Muscle of leg (tissue), 16 donors: ENCODE results near the gene ATG14. TPM values are rescaled to one million over a fixed set of nuclear protein-coding genes. Genes with fewer than 3 reads are reported as not detected.
"Not testable (repeated sequence)": the region's sequence is repeated elsewhere in the genome, so short reads cannot be mapped to it uniquely, and the experiment has no call there.

Experiments used
- DNase-seq: peaks from one replicate; pipeline ENCODE4 v3.0.0; 2013
- H3K27ac ChIP-seq: one replicate; pipeline ENCODE4 v1.5.1; 2013; ENCODE audit warnings: mild to moderate bottlenecking, low read length, control low read depth
- H3K27me3 ChIP-seq: one replicate; pipeline ENCODE4 v1.6.1; 2013; ENCODE audit warnings: low read length; ENCODE audit not compliant: control insufficient read depth, insufficient read depth
- H3K36me3 ChIP-seq: one replicate; pipeline ENCODE4 v1.6.1; 2013; ENCODE audit warnings: low read length; ENCODE audit not compliant: control insufficient read depth, insufficient read depth
- H3K4me1 ChIP-seq: one replicate; pipeline ENCODE4 v1.6.1; 2013; ENCODE audit warnings: low read length; ENCODE audit not compliant: control insufficient read depth, insufficient read depth
- H3K4me3 ChIP-seq: one replicate; pipeline ENCODE4 v1.5.1; 2013; ENCODE audit warnings: low read length, control low read depth
- H3K9me3 ChIP-seq: replicated peaks from 2 replicates; pipeline ENCODE4 v1.6.1; 2013; ENCODE audit warnings: low read depth, low read length; ENCODE audit not compliant: control insufficient read depth
- WGBS: methylation state at CpG from one replicate; pipeline ENCODE4 v1.1.5; 2013; ENCODE audit warnings: missing lambda C conversion rate; ENCODE audit not compliant: insufficient coverage; 5-methylcytosine and 5-hydroxymethylcytosine counted together
- long read RNA-seq, 11 donors: transcript quantifications; one replicate each; lab custom pipeline, GENCODE V29; 2026
- polyA plus RNA-seq, 8 donors: library from polyadenylated mRNA; unstranded; fragments of 120-200 nt; gene quantifications; one replicate each; pipeline versions ENCODE4 v1.2.1 to v1.2.3, GENCODE V29; 2013; ENCODE audit warnings: inconsistent platforms in 1 of 8, low replicate concordance in 1 of 8; ENCODE audit not compliant: insufficient read length in 8 of 8, insufficient read depth in 1 of 8
- total RNA-seq: library from RNA; stranded (reverse); fragments of 120-200 nt; gene quantifications from one replicate; pipeline ENCODE4 v1.2.4, GENCODE V29; 2013

ATG14 gene, protein sequence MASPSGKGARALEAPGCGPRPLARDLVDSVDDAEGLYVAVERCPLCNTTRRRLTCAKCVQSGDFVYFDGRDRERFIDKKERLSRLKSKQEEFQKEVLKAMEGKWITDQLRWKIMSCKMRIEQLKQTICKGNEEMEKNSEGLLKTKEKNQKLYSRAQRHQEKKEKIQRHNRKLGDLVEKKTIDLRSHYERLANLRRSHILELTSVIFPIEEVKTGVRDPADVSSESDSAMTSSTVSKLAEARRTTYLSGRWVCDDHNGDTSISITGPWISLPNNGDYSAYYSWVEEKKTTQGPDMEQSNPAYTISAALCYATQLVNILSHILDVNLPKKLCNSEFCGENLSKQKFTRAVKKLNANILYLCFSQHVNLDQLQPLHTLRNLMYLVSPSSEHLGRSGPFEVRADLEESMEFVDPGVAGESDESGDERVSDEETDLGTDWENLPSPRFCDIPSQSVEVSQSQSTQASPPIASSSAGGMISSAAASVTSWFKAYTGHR
- total RNA-seq (11.1 TPM), polyA plus RNA-seq (10 to 100 TPM; 12.0 to 20.5 (median 12.8) TPM)
- long read RNA-seq, donor 1, full-length matches to known transcripts, result 1 of 1 reads
- long read RNA-seq, donor 1, partial matches to known transcripts, result 0 of 1 reads
- long read RNA-seq, donor 1, other reads (novel, unspliced or antisense), result 0 of 1 reads
- long read RNA-seq, donor 2, result 0 reads
- long read RNA-seq, donor 3, full-length matches to known transcripts, result 2 of 2 reads
- long read RNA-seq, donor 3, partial matches to known transcripts, result 0 of 2 reads
- long read RNA-seq, donor 3, other reads (novel, unspliced or antisense), result 0 of 2 reads
- long read RNA-seq, donor 4, full-length matches to known transcripts, result 1 of 1 reads
- long read RNA-seq, donor 4, partial matches to known transcripts, result 0 of 1 reads
- long read RNA-seq, donor 4, other reads (novel, unspliced or antisense), result 0 of 1 reads
- long read RNA-seq, donor 5, full-length matches to known transcripts, result 4 of 9 reads
- long read RNA-seq, donor 5, partial matches to known transcripts, result 5 of 9 reads
- long read RNA-seq, donor 5, other reads (novel, unspliced or antisense), result 0 of 9 reads
- long read RNA-seq, donor 6, full-length matches to known transcripts, result 4 of 4 reads
- long read RNA-seq, donor 6, partial matches to known transcripts, result 0 of 4 reads
- long read RNA-seq, donor 6, other reads (novel, unspliced or antisense), result 0 of 4 reads
- long read RNA-seq, donor 7, full-length matches to known transcripts, result 2 of 2 reads
- long read RNA-seq, donor 7, partial matches to known transcripts, result 0 of 2 reads
- long read RNA-seq, donor 7, other reads (novel, unspliced or antisense), result 0 of 2 reads
- long read RNA-seq, donor 8, result 0 reads
- long read RNA-seq, donor 9, result 0 reads
- long read RNA-seq, donor 10, full-length matches to known transcripts, result 4 of 4 reads
- long read RNA-seq, donor 10, partial matches to known transcripts, result 0 of 4 reads
- long read RNA-seq, donor 10, other reads (novel, unspliced or antisense), result 0 of 4 reads
- long read RNA-seq, donor 11, full-length matches to known transcripts, result 1 of 1 reads
- long read RNA-seq, donor 11, partial matches to known transcripts, result 0 of 1 reads
- long read RNA-seq, donor 11, other reads (novel, unspliced or antisense), result 0 of 1 reads

DNA sequence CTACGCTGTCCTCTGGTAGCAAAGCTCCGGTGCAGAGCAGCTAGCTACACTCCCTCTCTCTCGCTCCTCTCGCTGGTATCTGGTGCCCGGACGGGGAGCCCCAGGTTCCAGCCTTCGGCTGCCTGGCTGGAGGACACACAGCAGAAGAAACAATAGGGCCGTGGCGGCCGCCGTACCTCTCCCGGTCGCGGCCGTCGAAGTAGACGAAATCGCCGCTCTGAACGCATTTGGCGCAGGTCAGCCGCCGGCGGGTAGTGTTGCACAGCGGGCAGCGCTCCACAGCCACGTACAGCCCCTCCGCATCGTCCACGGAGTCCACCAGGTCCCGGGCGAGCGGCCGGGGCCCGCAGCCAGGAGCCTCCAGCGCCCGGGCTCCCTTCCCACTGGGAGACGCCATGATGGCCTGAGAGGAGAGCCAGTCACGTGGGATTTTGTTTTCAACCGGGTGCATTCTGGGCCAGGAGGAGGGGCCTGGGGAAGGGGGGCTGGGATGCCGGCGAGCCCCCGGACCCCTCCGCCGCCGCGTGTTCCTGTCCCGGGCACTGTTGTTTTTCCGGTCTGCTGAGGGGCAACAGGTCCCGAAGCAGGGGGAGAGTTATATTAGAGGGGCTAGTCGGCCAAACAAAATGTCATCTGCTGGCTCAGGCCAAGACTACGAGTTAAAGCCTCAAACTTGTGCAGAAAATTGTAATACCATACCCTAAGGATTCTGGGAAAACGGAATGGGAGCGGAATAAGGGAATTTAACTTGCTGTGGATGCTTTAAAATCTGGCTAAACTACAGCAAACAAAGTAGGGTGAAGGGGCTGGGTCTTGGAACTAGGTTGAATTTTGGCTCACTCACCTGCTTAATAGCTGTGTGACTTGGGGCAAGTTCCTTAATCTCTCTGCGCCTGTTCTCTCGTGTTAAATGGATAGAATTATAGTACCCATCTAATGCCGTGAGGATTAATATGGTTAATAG is at the start of gene ATG14:
TSS of gene ATG14 (minus strand) at position 405 of the 964 bp plus-strand sequence. CDS start at position 397, 8 bp downstream.
- peak within 1 kb of the TSS; percentile 94 for H3K4me3 ChIP-seq
- H3K27me3 ChIP-seq, result no peaks in the 10 kb centered on the region
- H3K36me3 ChIP-seq, result no peaks in the 10 kb centered on the region
- peak within 1 kb of the TSS; percentile 83 for H3K27ac ChIP-seq
- no peaks in the 10 kb centered on the region for H3K9me3 ChIP-seq
- H3K4me1 ChIP-seq, result peaks cover 4% of the 10 kb centered on the region
- peak; percentile 96 for DNase-seq
- WGBS, result under 1% methylated on average over 33 of the region's 57 CpGs

DNA sequence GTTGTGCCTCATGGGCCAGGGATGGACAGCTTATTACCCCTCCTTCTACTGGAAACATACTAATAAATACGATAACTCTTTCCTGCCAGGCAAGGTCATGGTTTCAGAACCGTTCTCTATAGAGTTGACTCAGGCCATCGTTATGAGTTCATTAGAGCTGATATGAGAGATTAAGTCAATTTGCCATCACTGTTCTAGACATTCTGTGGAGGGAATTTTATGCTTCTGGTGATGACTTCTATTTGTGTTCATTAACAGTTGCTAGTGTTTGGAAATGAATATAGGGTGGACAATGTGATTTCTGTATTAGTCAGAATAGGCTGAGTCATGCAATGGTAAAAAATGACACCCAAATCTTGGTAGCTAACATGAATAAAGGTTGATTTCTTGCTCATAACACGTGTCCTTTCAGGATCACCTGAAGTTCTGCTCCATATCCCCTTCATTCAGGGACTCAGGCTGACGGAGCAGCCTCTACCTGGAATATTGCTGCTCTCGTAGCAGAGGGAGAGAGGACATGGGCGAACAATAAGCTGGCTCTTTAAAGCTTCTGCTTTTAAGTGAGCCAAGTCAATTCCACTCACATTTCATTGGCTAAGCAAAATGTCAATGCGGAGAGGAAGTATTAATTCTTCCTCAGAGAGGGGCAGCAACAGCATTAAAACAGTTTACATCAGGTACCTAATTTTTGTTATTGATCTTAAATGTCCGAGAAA is 47.3 kb upstream of the ATG14 start:
- H3K4me3 ChIP-seq, result no peak overlapping the region
- no peak for DNase-seq
- no peaks in the 10 kb centered on the region for H3K27me3 ChIP-seq
- H3K9me3 ChIP-seq, result no peaks in the 10 kb centered on the region
- no peaks in the 10 kb centered on the region for H3K36me3 ChIP-seq
- H3K27ac ChIP-seq, result no peak overlapping the region
- 71% methylated on average over 2 of the region's 9 CpGs for WGBS
- peaks cover 4% of the 10 kb centered on the region for H3K4me1 ChIP-seq

DNA sequence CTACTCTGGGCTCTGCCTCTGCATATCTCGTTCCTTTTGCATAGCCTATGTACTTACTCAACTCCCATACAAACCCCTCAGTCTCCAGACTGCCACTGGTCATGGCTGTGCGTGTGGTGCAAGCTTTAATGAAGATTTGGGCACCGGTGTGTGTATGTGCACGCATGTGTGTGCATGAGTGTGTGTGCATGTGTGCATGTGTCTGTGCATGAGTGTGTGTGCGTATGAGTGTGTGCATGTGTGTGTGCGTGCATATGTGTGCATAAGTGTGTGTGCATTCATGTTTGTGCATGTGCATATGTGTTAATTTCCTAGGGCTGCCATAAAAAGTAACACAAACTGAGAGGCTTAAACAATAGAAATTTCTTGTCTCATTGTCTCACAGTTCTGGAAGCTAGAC is 45.9 kb upstream of the ATG14 start:
- no peaks in the 10 kb centered on the region for H3K9me3 ChIP-seq
- WGBS, result 95% methylated on average over 4 of the region's 6 CpGs
- H3K4me3 ChIP-seq, result no peak overlapping the region
- peaks cover 4% of the 10 kb centered on the region for H3K4me1 ChIP-seq
- no peak overlapping the region for H3K27ac ChIP-seq
- no peaks in the 10 kb centered on the region for H3K27me3 ChIP-seq
- no peak for DNase-seq
- no peaks in the 10 kb centered on the region for H3K36me3 ChIP-seq

DNA sequence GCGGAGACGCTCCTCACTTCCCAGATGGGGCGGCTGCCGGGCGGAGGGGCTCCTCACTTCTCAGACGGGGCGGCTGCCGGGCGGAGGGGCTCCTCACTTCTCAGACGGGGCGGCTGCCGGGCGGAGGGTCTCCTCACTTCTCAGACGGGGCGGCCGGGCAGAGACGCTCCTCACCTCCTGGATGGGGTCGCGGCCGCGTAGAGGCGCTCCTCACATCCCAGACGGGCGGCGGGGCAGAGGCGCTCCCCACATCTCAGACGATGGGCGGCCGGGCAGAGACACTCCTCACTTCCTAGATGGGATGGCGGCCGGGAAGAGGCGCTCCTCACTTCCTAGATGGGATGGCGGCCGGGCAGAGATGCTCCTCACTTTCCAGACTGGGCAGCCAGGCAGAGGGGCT is 44.8 kb upstream of the ATG14 start:
- not testable (repeated sequence) for H3K4me1 ChIP-seq, H3K9me3 ChIP-seq, H3K36me3 ChIP-seq, H3K4me3 ChIP-seq, H3K27me3 ChIP-seq, DNase-seq, H3K27ac ChIP-seq
- WGBS, result no CpG with 5 or more reads among the region's 34 CpGs

DNA sequence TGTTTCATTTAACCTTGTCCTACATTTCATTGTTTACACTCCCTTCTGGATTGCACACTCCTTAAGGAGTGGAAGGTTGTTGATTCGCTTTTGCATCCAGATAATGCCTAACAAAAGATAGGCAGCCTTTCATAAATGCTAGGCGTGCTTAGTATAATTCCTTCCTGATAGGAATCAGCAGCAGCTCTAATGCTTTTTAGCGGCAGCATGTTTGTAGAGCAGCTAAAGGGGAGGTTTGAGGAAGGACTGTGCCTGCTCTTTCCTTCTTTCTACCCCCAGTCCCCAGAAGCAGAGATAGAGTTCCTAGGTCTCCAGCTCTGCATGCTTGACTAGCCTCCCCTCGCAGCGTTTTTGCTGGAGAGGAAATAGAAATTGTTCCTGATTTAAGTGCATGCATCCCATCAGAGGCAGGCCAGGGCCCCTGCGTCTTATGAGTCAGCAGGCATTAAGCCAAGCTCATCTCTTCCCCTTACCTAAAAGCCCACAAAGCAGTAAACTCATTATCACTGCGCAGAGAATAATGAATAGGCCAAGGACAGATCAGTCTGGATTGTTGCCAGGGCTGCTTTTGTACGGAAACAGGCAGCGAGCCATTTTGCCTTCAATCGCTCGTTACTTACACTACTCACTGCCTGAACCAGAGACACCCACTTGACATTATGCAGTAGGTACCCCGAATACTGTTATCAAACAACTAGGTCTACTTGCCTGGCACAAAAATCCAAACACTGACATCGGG is 42.8 kb upstream of the ATG14 start:
- WGBS, result 22% methylated on average over 7 of the region's 13 CpGs
- no peaks in the 10 kb centered on the region for H3K36me3 ChIP-seq
- H3K4me1 ChIP-seq, result peaks cover 4% of the 10 kb centered on the region
- no peak overlapping the region for H3K4me3 ChIP-seq
- no peaks in the 10 kb centered on the region for H3K27me3 ChIP-seq
- DNase-seq, result peak; percentile 76
- H3K27ac ChIP-seq, result peak overlapping the region; percentile 20
- no peaks in the 10 kb centered on the region for H3K9me3 ChIP-seq

DNA sequence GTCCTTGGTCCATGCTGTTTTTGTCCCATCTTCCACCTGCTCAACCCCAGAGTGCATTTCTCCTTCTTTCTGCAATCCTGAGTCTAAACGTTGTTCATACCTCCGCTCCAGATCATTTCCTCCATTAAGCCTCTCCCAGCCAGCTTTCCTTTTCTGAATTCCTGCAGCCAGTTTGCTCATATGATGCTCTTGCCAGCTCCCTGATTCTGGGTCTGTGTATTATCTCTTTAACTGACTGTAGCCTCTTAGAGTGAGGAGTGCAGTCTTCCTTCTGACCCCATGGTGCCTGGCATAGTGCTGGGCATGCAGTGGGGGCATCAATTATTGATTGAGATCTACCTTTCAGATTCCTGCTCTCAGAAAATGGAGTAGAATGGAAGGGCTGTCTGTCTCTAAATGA is 40.3 kb upstream of the ATG14 start:
- DNase-seq, result no peak
- Histone ChIP-seq H3K27me3 (no peaks in the 10 kb centered on the region), H3K27ac (no peak overlapping the region), H3K9me3 (no peaks in the 10 kb centered on the region), H3K4me3 (no peak overlapping the region), H3K4me1 (peaks cover 8% of the 10 kb centered on the region), H3K36me3 (no peaks in the 10 kb centered on the region)
- WGBS, result 56% methylated on average over 2 of the region's 2 CpGs

DNA sequence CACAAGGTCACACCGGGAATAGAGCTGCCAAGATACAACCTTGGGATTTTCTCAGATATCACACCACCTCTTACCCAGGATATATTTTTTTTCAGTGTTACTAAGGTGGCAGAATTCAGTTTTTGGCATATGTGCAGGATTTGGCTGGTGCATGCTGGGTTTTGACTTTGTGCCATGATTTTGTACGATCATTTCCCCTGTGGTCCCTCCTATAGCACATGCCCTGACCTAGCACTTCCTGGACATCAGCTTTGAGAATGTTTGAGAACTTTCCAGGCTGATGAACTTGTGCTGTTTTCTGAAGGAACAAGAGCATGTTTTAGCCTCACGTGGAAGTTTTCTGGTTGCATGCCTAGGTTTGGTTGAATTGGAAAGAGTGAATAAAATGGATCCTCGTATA is 39.8 kb upstream of the ATG14 start:
- 45% methylated on average over 2 of the region's 4 CpGs for WGBS
- H3K4me3 ChIP-seq, result no peak overlapping the region
- no peaks in the 10 kb centered on the region for H3K27me3 ChIP-seq
- peaks cover 8% of the 10 kb centered on the region for H3K4me1 ChIP-seq
- H3K27ac ChIP-seq, result no peak overlapping the region
- H3K9me3 ChIP-seq, result no peaks in the 10 kb centered on the region
- no peaks in the 10 kb centered on the region for H3K36me3 ChIP-seq
- DNase-seq, result peak; percentile 26

DNA sequence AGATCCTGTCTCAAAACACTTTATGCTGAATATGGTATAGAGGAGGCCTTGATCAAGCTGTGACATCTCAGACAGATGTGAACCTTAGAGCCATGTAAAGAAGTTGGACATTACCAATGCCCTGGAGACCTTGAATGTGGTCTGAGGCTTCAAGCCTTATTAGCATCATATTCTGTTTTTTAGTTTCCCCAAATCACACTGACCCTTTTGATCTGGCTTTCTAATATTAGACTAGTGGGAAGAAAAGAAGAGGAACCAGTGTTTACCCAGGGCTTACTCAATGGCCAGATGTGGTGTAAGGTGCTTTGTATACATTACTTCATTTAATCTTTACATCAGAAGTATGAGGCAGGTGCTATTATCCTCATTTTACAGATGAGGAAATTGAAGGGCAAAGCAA is 39.4 kb upstream of the ATG14 start:
- Histone ChIP-seq H3K9me3 (no peaks in the 10 kb centered on the region), H3K4me1 (peaks cover 8% of the 10 kb centered on the region), H3K36me3 (no peaks in the 10 kb centered on the region), H3K27ac (no peak overlapping the region), H3K27me3 (no peaks in the 10 kb centered on the region), H3K4me3 (no peak overlapping the region)
- no peak for DNase-seq
